Panc1 (cell line): ENCODE results near the gene DNAAF3.

Experiments
- CTCF ChIP-seq: fragments of 450-650 bp; IDR thresholded peaks from 2 replicates; pipeline ENCODE4 v1.5.1; 2017; ENCODE audit warnings: mild to moderate bottlenecking
- POLR2AphosphoS5 ChIP-seq: IDR thresholded peaks from 2 replicates; pipeline ENCODE4 v1.6.1; 2012; ENCODE audit warnings: mild to moderate bottlenecking, low read depth, low read length, moderate library complexity
- REST ChIP-seq, 2 experiments: IDR thresholded peaks; 2 replicates each; pipeline ENCODE4 v1.6.1; 2011 to 2012; ENCODE audit warnings: low read depth in 2 of 2, control low read depth in 1 of 2, low read length in 1 of 2, mild to moderate bottlenecking in 1 of 2, moderate library complexity in 1 of 2; ENCODE audit not compliant: insufficient read depth in 1 of 2
- SIN3A ChIP-seq: IDR thresholded peaks from 2 replicates; pipeline ENCODE4 v1.6.1; 2012; ENCODE audit warnings: low read depth, mild to moderate bottlenecking, low read length, moderate library complexity, borderline replicate concordance; ENCODE audit not compliant: insufficient read depth
- TCF7L2 ChIP-seq: IDR thresholded peaks from 2 replicates; pipeline ENCODE4 v1.6.1; 2011; ENCODE audit warnings: mild to moderate bottlenecking, low read depth, low read length, inconsistent platforms

- TF ChIP-seq CTCF (no peak), POLR2AphosphoS5 (no peak), REST (IDR thresholded peaks at IDR 0.05; ENCODE audit: insufficient read depth in 1 of 2, low read depth in 2 of 2, low read length in 1 of 2) (no peak), SIN3A (no peak), TCF7L2 (no peak)
These were observed 15.3 kb upstream of the DNAAF3 start for GRCh38 chr19:55181740-55182139.
